Tibial artery (tissue), 4 donors: Measurements from ENCODE around the gene RDH5.

ENCODE experiments used
- DNase-seq, 2 donors: peaks; one replicate each; pipeline ENCODE4 v3.0.0-alpha.2; 2019
- H3K27ac ChIP-seq, 2 donors: fragments of 200-600 bp; sonication (generic) in 1 of 2; 1 replicate in 1 of 2; 2 replicates in 1 of 2; pipeline ENCODE4 v1.5.1; 2018 to 2019; ENCODE audit warnings: mild to moderate bottlenecking in 1 of 2
- H3K27me3 ChIP-seq, 2 donors: fragments of 200-600 bp; sonication (generic) in 1 of 2; one replicate each; pipeline versions ENCODE4 v1.5.1 to v1.6.0; 2016 to 2019
- H3K36me3 ChIP-seq, 3 donors: fragments of 200-600 bp; sonication (generic) in 2 of 3; one replicate each; pipeline ENCODE4 v1.5.1; 2016 to 2019; ENCODE audit warnings: mild to moderate bottlenecking in 2 of 3
- H3K4me1 ChIP-seq, 4 donors: fragments of 200-600 bp; sonication (generic) in 2 of 4; 1 replicate in 3 of 4; 2 replicates in 1 of 4; pipeline ENCODE4 v1.5.1; 2016 to 2019
- H3K4me3 ChIP-seq, 2 donors: fragments of 200-600 bp; sonication (generic) in 1 of 2; 1 replicate in 1 of 2; 2 replicates in 1 of 2; pipeline ENCODE4 v1.5.1; 2018 to 2019; ENCODE audit warnings: mild to moderate bottlenecking in 2 of 2
- H3K9me3 ChIP-seq, 3 donors: fragments of 200-600 bp; sonication (generic) in 1 of 3; one replicate each; pipeline ENCODE4 v1.5.1; 2016 to 2019
- CTCF ChIP-seq, 2 experiments: fragments of 200-600 bp in 1 of 2; fragments of 450-650 bp in 1 of 2; IDR thresholded peaks; one replicate each; pipeline ENCODE4 v1.5.1; 2017 to 2019; ENCODE audit warnings: antibody characterized with exemption in 2 of 2, mild to moderate bottlenecking in 1 of 2, moderate library complexity in 1 of 2
- intact Hi-C: fragments of 100-400 bp; cut with DNase I; formaldehyde crosslinking; loops from one replicate; pipeline ENCODE4 v1.15.0; 2023; ENCODE audit warnings: low total_unique reads

Gene RDH5

DNA sequence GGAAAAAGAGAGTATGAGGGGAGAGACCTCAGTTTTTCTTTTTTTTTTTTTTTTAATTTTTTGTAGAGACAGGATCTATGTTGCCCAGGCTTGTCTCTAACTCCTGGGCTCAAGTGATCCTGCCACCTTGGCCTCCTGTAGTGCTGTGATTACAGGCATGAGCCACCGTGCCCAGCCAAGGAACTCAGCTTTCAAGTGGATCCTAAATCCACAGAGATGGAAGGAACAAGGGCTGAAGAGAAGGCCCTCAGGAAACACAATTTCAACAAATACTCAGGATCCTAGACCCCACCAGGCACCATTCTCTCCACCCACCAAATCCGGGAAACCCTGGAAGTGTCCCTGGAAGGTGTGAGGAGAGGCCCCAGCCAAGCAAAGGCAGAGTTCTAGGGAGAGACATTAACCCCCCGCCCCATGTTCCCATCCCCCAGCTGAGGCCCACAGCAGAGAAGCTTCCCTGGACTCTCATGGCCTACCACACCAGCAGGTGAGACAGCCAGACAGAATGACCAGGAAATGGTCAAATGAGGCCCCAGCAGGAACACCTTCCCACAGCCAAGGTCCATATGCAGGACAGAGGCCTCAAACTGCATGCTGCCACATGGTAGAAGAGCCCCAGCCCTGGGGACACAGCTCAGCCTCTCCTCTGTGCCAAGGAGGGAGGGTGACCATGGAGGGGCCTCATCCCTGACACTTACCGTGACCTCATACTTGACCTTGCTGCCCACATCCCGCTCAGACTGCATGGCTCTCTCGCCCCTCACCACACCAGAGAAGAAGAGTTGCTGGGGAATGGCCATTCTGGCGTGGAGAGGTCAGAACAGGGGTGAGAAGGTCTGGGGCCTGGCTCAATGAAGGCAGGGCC lies 26.6 kb upstream of the RDH5 start:
- peaks cover 0 to 3% (median 0%) of the 10 kb centered on the region in 4 donors for H3K4me1 ChIP-seq
- intact Hi-C loops, result no loop called here
- TF ChIP-seq CTCF (IDR thresholded peaks at IDR 0.05), result no peak
- H3K9me3 ChIP-seq, result no peaks in the 10 kb centered on the region
- H3K36me3 ChIP-seq, result peaks cover 77 to 83% (median 78%) of the 10 kb centered on the region in 3 donors
- no peaks in the 10 kb centered on the region for H3K27me3 ChIP-seq
- peak overlapping the region in 1 of 2 donors; percentile 4 for H3K27ac ChIP-seq
- peak in 1 of 2 donors; percentile 35 for DNase-seq
- no peak overlapping the region for H3K4me3 ChIP-seq

DNA sequence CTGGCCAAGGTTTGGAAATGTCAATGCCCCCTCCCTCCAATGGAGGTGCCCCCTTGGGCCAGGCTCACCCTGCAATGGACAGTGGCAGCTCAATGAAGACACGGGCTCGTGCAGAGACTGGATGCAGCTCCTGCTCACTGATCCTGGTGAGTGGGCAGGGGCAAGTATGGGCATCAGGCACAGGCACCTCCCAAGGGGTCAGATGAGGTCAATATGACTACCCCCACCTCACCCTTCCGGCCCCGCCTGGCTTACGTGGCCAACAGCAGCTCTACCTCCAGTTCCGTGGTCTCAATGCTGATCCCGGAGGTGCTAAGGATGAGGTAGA lies 26.0 kb upstream of the RDH5 start:
- TF ChIP-seq CTCF (IDR thresholded peaks at IDR 0.05), result no peak
- no peak overlapping the region for H3K4me3 ChIP-seq
- no peaks in the 10 kb centered on the region for H3K9me3 ChIP-seq
- no peaks in the 10 kb centered on the region for H3K27me3 ChIP-seq
- intact Hi-C loops, result no loop called here
- peaks cover 0 to 9% (median 0%) of the 10 kb centered on the region in 4 donors for H3K4me1 ChIP-seq
- peak overlapping the region in 1 of 2 donors; percentile 4 for H3K27ac ChIP-seq
- H3K36me3 ChIP-seq, result peaks cover 71 to 82% (median 79%) of the 10 kb centered on the region in 3 donors
- peak in 1 of 2 donors; percentile 51 for DNase-seq

DNA sequence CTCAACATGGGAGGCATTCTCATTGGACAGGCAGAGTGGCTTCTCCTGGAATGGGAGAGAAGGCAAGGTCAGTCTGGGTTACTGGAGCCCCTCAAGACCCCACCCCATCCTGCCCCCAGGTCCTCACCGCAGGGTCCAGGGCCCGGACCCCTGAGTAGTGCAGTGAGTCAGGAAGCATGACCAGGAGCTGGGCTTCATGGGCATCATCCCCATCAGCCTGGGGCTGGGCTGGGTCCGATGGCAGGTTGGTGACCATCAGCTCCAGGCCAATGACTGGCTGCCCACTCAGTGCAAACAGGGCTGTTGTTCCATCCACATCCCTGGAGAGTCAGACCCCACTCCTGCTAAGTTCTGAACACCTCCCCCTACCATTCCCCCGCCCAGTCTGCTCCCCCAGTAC lies 25.5 kb upstream of the RDH5 start:
- H3K27ac ChIP-seq, result no peak overlapping the region
- no peaks in the 10 kb centered on the region for H3K9me3 ChIP-seq
- peaks cover 0 to 14% (median 1%) of the 10 kb centered on the region in 4 donors for H3K4me1 ChIP-seq
- no peak overlapping the region for H3K4me3 ChIP-seq
- peak in 1 of 2 donors; percentile 60 for DNase-seq
- TF ChIP-seq CTCF (IDR thresholded peaks at IDR 0.05), result no peak
- intact Hi-C loops, result no loop called here
- no peaks in the 10 kb centered on the region for H3K27me3 ChIP-seq
- H3K36me3 ChIP-seq, result peaks cover 67 to 83% (median 79%) of the 10 kb centered on the region in 3 donors

- peak in 1 of 2 donors; percentile 25 for DNase-seq
- Histone ChIP-seq H3K27ac (no peak overlapping the region), H3K4me1 (peaks cover 0 to 21% (median 7%) of the 10 kb centered on the region in 4 donors), H3K9me3 (no peaks in the 10 kb centered on the region), H3K27me3 (no peaks in the 10 kb centered on the region), H3K4me3 (no peak overlapping the region), H3K36me3 (peaks cover 71 to 90% (median 85%) of the 10 kb centered on the region in 3 donors)
- intact Hi-C loops, result no loop called here
- TF ChIP-seq CTCF (IDR thresholded peaks at IDR 0.05), result no peak
Observed at GRCh38 chr12:55695349-55695748, 24.8 kb upstream of the RDH5 start.

DNA sequence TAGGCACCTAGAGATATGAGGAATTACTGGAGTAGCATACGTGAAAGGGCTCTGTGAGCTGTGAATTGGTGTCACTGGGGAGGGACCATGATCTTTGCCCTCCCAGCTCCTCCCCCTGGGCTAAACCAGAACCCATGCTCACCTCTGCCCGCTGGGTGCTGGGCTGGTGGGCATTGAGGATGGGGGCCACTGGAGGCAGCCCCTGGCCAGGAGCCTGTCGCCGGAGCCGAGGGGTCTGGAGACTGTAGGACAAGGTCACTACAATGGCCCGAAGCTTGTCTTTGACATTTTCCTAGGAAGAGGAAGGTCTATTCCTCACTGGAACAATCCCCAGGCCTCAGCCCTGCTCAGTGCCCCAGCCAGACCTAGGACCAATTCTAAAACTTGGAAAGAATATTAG lies 24.1 kb upstream of the RDH5 start:
- no peaks in the 10 kb centered on the region for H3K27me3 ChIP-seq
- intact Hi-C loops, result no loop called here
- peak overlapping the region in 1 of 2 donors; percentile 16 for H3K27ac ChIP-seq
- TF ChIP-seq CTCF (IDR thresholded peaks at IDR 0.05), result no peak
- H3K9me3 ChIP-seq, result no peaks in the 10 kb centered on the region
- H3K36me3 ChIP-seq, result peaks cover 70 to 90% (median 84%) of the 10 kb centered on the region in 3 donors
- H3K4me1 ChIP-seq, result peaks cover 0 to 29% (median 15%) of the 10 kb centered on the region in 4 donors
- DNase-seq, result peak in 1 of 2 donors; percentile 48
- no peak overlapping the region for H3K4me3 ChIP-seq
